ENCODE measurements around the gene HEXA.
"Not testable (repeated sequence)": the region's sequence is repeated elsewhere in the genome, so short reads cannot be mapped to it uniquely, and the experiment has no call there.

Gene HEXA

DNA sequence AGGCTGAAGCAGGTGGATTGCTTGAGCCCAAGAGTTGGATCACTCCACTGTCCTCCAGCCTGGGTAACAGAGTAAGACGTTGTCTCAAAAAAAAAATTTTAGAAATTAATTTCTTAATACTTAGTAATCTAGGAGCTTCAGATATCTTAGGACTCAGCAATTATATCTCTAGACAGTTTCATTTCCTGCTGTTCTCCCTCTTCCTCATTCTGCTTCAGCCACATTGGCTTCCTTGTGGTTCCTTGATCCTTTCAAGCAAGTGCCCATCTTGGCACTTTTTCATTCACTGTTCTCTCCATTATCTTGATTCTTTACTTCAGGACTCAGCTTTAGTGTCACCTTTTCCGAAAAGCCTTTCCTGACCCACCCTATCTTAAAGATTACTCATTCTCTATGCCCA, 44.8 kb upstream of the HEXA start:
- Histone ChIP-seq H4K20me1 (ENCODE audit: insufficient read depth, low read length) (no peaks in the 10 kb centered on the region), H3K4me1 (ENCODE audit: insufficient read depth, low read length, severe bottlenecking) (no peaks in the 10 kb centered on the region), H3K9me3 (ENCODE audit: low read length) (no peaks in the 10 kb centered on the region), H3K27me3 (ENCODE audit: insufficient read depth, low read length) (no peaks in the 10 kb centered on the region), H3K4me2 (ENCODE audit: low read length) (no peak overlapping the region), H3K4me3 (ENCODE audit: low read depth, low read length, poor library complexity, severe bottlenecking) (no peak overlapping the region), H3K9ac (ENCODE audit: low read length) (no peak overlapping the region), H3F3A (ENCODE audit: insufficient read depth, low read length) (no peaks in the 10 kb centered on the region), H3K9me2 (ENCODE audit: low read depth, low read length) (no peaks in the 10 kb centered on the region), H3K36me3 (ENCODE audit: insufficient read depth, low read length) (no peaks in the 10 kb centered on the region), H3K79me2 (ENCODE audit: insufficient read depth, low read length) (no peaks in the 10 kb centered on the region), H3K27ac (ENCODE audit: low read depth, low read length, poor library complexity, severe bottlenecking) (no peak overlapping the region), H2AFZ (ENCODE audit: low read length) (no peak overlapping the region)
- TF ChIP-seq EZH2 (IDR thresholded peaks at IDR 0.05; ENCODE audit: borderline replicate concordance, low read length): no peak
- TF ChIP-seq, protein P1, sequence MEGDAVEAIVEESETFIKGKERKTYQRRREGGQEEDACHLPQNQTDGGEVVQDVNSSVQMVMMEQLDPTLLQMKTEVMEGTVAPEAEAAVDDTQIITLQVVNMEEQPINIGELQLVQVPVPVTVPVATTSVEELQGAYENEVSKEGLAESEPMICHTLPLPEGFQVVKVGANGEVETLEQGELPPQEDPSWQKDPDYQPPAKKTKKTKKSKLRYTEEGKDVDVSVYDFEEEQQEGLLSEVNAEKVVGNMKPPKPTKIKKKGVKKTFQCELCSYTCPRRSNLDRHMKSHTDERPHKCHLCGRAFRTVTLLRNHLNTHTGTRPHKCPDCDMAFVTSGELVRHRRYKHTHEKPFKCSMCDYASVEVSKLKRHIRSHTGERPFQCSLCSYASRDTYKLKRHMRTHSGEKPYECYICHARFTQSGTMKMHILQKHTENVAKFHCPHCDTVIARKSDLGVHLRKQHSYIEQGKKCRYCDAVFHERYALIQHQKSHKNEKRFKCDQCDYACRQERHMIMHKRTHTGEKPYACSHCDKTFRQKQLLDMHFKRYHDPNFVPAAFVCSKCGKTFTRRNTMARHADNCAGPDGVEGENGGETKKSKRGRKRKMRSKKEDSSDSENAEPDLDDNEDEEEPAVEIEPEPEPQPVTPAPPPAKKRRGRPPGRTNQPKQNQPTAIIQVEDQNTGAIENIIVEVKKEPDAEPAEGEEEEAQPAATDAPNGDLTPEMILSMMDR (IDR thresholded peaks at IDR 0.05; ENCODE audit: low read length): no peak

DNA sequence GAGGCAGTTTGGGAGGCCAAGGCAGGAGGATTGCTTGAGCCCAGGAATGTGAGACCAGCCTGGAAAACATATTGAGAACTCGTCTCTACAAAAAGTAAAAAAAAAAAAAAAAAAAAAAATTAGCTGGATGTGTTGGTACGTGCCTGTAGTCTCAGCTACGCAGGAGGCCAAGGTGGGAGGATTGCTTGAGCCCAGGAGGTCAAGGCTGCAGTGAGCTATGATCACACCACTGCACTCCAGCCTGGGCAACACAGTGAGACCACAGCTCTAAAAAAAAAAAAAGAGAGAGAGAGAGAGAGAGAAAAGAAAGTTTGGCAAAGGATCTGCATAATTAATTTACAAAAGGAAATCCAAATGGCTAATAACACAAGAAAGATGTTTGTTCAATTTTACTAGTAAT, 44.0 kb upstream of the HEXA start:
- not testable (repeated sequence) for H3K27ac ChIP-seq (ENCODE audit: low read depth, low read length, poor library complexity, severe bottlenecking); H3K36me3 ChIP-seq (ENCODE audit: insufficient read depth, low read length); H2AFZ ChIP-seq (ENCODE audit: low read length); H4K20me1 ChIP-seq (ENCODE audit: insufficient read depth, low read length); H3K4me1 ChIP-seq (ENCODE audit: insufficient read depth, low read length, severe bottlenecking); H3K9me2 ChIP-seq (ENCODE audit: low read depth, low read length); H3K27me3 ChIP-seq (ENCODE audit: insufficient read depth, low read length); H3F3A ChIP-seq (ENCODE audit: insufficient read depth, low read length); H3K9me3 ChIP-seq (ENCODE audit: low read length); H3K4me3 ChIP-seq (ENCODE audit: low read depth, low read length, poor library complexity, severe bottlenecking); H3K79me2 ChIP-seq (ENCODE audit: insufficient read depth, low read length); H3K9ac ChIP-seq (ENCODE audit: low read length); H3K4me2 ChIP-seq (ENCODE audit: low read length)

DNA sequence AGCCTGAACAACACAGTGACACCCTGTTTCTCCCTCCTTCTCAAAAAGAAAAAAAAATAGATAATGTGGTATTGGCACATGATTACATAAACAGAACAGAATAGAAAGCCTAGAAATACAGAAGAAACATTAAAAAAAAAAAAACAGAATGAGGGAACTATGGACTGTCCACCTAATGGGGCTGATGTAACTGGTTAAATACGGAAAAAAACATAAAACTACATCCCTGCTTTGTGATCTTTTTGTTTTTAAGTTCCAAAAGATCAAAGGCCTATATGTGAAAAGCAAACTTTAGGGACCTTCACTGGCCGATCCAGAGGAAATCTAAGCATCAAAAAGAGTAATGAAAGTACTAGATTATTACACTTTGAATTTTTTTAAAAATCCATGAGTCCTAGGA, 39.5 kb upstream of the HEXA start:
- H2AFZ ChIP-seq (ENCODE audit: low read length): no peak overlapping the region
- no peak overlapping the region for H3K4me2 ChIP-seq (ENCODE audit: low read length)
- no peaks in the 10 kb centered on the region for H3K79me2 ChIP-seq (ENCODE audit: insufficient read depth, low read length)
- no peaks in the 10 kb centered on the region for H3K9me3 ChIP-seq (ENCODE audit: low read length)
- no peaks in the 10 kb centered on the region for H3K36me3 ChIP-seq (ENCODE audit: insufficient read depth, low read length)
- no peak overlapping the region for H3K4me3 ChIP-seq (ENCODE audit: low read depth, low read length, poor library complexity, severe bottlenecking)
- TF ChIP-seq, protein P1 (IDR thresholded peaks at IDR 0.05; ENCODE audit: low read length): no peak
- TF ChIP-seq EZH2 (IDR thresholded peaks at IDR 0.05; ENCODE audit: borderline replicate concordance, low read length): no peak
- H3K9ac ChIP-seq (ENCODE audit: low read length): no peak overlapping the region
- no peaks in the 10 kb centered on the region for H3K4me1 ChIP-seq (ENCODE audit: insufficient read depth, low read length, severe bottlenecking)
- H4K20me1 ChIP-seq (ENCODE audit: insufficient read depth, low read length): no peaks in the 10 kb centered on the region
- no peaks in the 10 kb centered on the region for H3K9me2 ChIP-seq (ENCODE audit: low read depth, low read length)
- no peak overlapping the region for H3K27ac ChIP-seq (ENCODE audit: low read depth, low read length, poor library complexity, severe bottlenecking)
- no peaks in the 10 kb centered on the region for H3K27me3 ChIP-seq (ENCODE audit: insufficient read depth, low read length)
- no peaks in the 10 kb centered on the region for H3F3A ChIP-seq (ENCODE audit: insufficient read depth, low read length)

DNA sequence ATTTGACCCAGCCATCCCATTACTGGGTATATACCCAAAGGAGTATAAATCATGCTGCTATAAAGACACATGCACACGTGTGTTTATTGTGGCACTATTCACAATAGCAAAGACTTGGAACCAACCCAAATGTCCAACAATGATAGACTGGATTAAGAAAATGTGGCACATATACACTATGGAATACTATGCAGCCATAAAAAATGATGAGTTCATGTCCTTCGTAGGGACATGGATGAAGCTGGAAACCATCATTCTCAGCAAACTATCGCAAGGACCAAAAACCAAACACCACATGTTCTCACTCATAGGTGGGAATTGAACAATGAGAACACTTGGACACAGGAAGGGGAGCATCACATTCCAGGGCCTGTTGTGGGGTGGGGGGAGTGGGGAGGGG, 37.5 kb upstream of the HEXA start:
- not testable (repeated sequence) for H3K4me3 ChIP-seq (ENCODE audit: low read depth, low read length, poor library complexity, severe bottlenecking); H3K9ac ChIP-seq (ENCODE audit: low read length); H3K36me3 ChIP-seq (ENCODE audit: insufficient read depth, low read length)

More for the DNA sequence above, 37.5 kb upstream of the HEXA start:
- H3K4me1 ChIP-seq (ENCODE audit: insufficient read depth, low read length, severe bottlenecking); H3K79me2 ChIP-seq (ENCODE audit: insufficient read depth, low read length); H3K9me2 ChIP-seq (ENCODE audit: low read depth, low read length); H3K9me3 ChIP-seq (ENCODE audit: low read length); H3F3A ChIP-seq (ENCODE audit: insufficient read depth, low read length); H4K20me1 ChIP-seq (ENCODE audit: insufficient read depth, low read length); H3K27ac ChIP-seq (ENCODE audit: low read depth, low read length, poor library complexity, severe bottlenecking); H3K27me3 ChIP-seq (ENCODE audit: insufficient read depth, low read length); H3K4me2 ChIP-seq (ENCODE audit: low read length); H2AFZ ChIP-seq (ENCODE audit: low read length): not testable (repeated sequence)

All from OCI-LY1 (cell line).